Measurements from ENCODE around the gene PRPF8.

PRPF8 gene

GRCh38 chr17:1718362-1719165 is 33.9 kb upstream of the PRPF8 start:
- Histone ChIP-seq H3K4me3 (replicated peaks; ENCODE audit: low read depth, low read length) (peak overlapping the region; percentile 87), H3K36me3 (ENCODE audit: control insufficient read depth, insufficient read depth, low read length) (peaks cover 4% of the 10 kb centered on the region), H3K27me3 (replicated peaks; ENCODE audit: control insufficient read depth, insufficient read depth, low read length) (no peaks in the 10 kb centered on the region)
- no peak for DNase-seq (ENCODE audit: extremely low read depth, insufficient read length)
- no peak for TF ChIP-seq CTCF (IDR thresholded peaks at IDR 0.05; ENCODE audit: insufficient read depth, low read length, poor library complexity, severe bottlenecking)

- peak overlapping the region; percentile 87 for H3K4me3 ChIP-seq (replicated peaks; ENCODE audit: low read depth, low read length)
- TF ChIP-seq CTCF (IDR thresholded peaks at IDR 0.05; ENCODE audit: insufficient read depth, low read length, poor library complexity, severe bottlenecking) = no peak
- peaks cover 12% of the 10 kb centered on the region for H3K36me3 ChIP-seq (ENCODE audit: control insufficient read depth, insufficient read depth, low read length)
- H3K27me3 ChIP-seq (replicated peaks; ENCODE audit: control insufficient read depth, insufficient read depth, low read length) = no peaks in the 10 kb centered on the region
- DNase-seq (ENCODE audit: extremely low read depth, insufficient read length) = peak; percentile 86
Observed at GRCh38 chr17:1716912-1717695, 32.4 kb upstream of the PRPF8 start.

GRCh38 chr17:1716076-1716911 is 31.6 kb upstream of the PRPF8 start:
- Histone ChIP-seq H3K4me3 (replicated peaks; ENCODE audit: low read depth, low read length) (peak overlapping the region; percentile 88), H3K27me3 (replicated peaks; ENCODE audit: control insufficient read depth, insufficient read depth, low read length) (no peaks in the 10 kb centered on the region), H3K36me3 (ENCODE audit: control insufficient read depth, insufficient read depth, low read length) (peaks cover 12% of the 10 kb centered on the region)
- peak; percentile 9 for TF ChIP-seq CTCF (IDR thresholded peaks at IDR 0.05; ENCODE audit: insufficient read depth, low read length, poor library complexity, severe bottlenecking)
- peak; percentile 100 for DNase-seq (ENCODE audit: extremely low read depth, insufficient read length)

- Histone ChIP-seq H3K4me3 (replicated peaks; ENCODE audit: low read depth, low read length) (peak overlapping the region; percentile 88), H3K27me3 (replicated peaks; ENCODE audit: control insufficient read depth, insufficient read depth, low read length) (no peaks in the 10 kb centered on the region), H3K36me3 (ENCODE audit: control insufficient read depth, insufficient read depth, low read length) (peaks cover 12% of the 10 kb centered on the region)
- no peak for DNase-seq (ENCODE audit: extremely low read depth, insufficient read length)
- no peak for TF ChIP-seq CTCF (IDR thresholded peaks at IDR 0.05; ENCODE audit: insufficient read depth, low read length, poor library complexity, severe bottlenecking)
Observed at GRCh38 chr17:1715803-1716075, 31.1 kb upstream of the PRPF8 start.

- Histone ChIP-seq H3K27me3 (replicated peaks; ENCODE audit: control insufficient read depth, insufficient read depth, low read length) (no peaks in the 10 kb centered on the region), H3K4me3 (replicated peaks; ENCODE audit: low read depth, low read length) (peak overlapping the region; percentile 88), H3K36me3 (ENCODE audit: control insufficient read depth, insufficient read depth, low read length) (peaks cover 12% of the 10 kb centered on the region)
- no peak for TF ChIP-seq CTCF (IDR thresholded peaks at IDR 0.05; ENCODE audit: insufficient read depth, low read length, poor library complexity, severe bottlenecking)
- no peak for DNase-seq (ENCODE audit: extremely low read depth, insufficient read length)
Observed at GRCh38 chr17:1714980-1715802, 30.5 kb upstream of the PRPF8 start.

Data from GM06990 (cell line).